HEK293T (cell line): ENCODE measurements around the gene MMP24.

Source experiments
- CTCF ChIA-PET: fragments of 350-600 bp; formaldehyde crosslinking; extraction: SDS; loops from one replicate; lab custom pipeline; 2021; ENCODE audit warnings: antibody characterized with exemption, inconsistent platforms; lab: Yijun Ruan, JAX
- POLR2A ChIA-PET: fragments of 350-600 bp; formaldehyde crosslinking; extraction: SDS; loops from one replicate; lab custom pipeline; 2020; ENCODE audit warnings: antibody characterized with exemption, inconsistent platforms; lab: Yijun Ruan, JAX
- DNase-seq: peaks from one replicate; pipeline ENCODE4 v3.0.0; 2012; ENCODE audit warnings: mixed read lengths; ENCODE audit errors: extremely low spot score
- ARNT ChIP-seq: fragments of 450-650 bp; IDR thresholded peaks from 2 replicates; pipeline ENCODE4 v1.6.1; 2017; ENCODE audit warnings: mild to moderate bottlenecking
- BHLHE40 ChIP-seq: fragments of 450-650 bp; IDR thresholded peaks from 2 replicates; pipeline ENCODE4 v1.6.1; 2016; ENCODE audit warnings: mild to moderate bottlenecking, moderate library complexity, borderline replicate concordance
- CTBP1 ChIP-seq: fragments of 450-650 bp; IDR thresholded peaks from 2 replicates; pipeline ENCODE4 v1.6.1; 2016; ENCODE audit warnings: borderline replicate concordance
- ELF4 ChIP-seq: fragments of 450-650 bp; IDR thresholded peaks from 2 replicates; pipeline ENCODE4 v1.6.1; 2017; ENCODE audit warnings: antibody characterized with exemption
- FOXA1 ChIP-seq: fragments of 450-650 bp; IDR thresholded peaks from 2 replicates; pipeline ENCODE4 v1.6.1; 2016; ENCODE audit warnings: mild to moderate bottlenecking
- FOXK2 ChIP-seq: fragments of 450-650 bp; IDR thresholded peaks from 2 replicates; pipeline ENCODE4 v1.6.1; 2016; ENCODE audit warnings: mild to moderate bottlenecking
- FOXM1 ChIP-seq: fragments of 450-650 bp; IDR thresholded peaks from 2 replicates; pipeline ENCODE4 v1.6.1; 2017; ENCODE audit warnings: mild to moderate bottlenecking, borderline replicate concordance
- HDGF ChIP-seq: fragments of 450-650 bp; IDR thresholded peaks from 2 replicates; pipeline ENCODE4 v1.6.1; 2017; ENCODE audit warnings: antibody characterized with exemption, borderline replicate concordance
- L3MBTL2 ChIP-seq: fragments of 450-650 bp; conservative IDR thresholded peaks from 2 replicates; pipeline ENCODE4 v1.6.1; 2016; ENCODE audit warnings: mild to moderate bottlenecking
- LEF1 ChIP-seq: fragments of 450-650 bp; IDR thresholded peaks from 2 replicates; pipeline ENCODE4 v1.6.1; 2017; ENCODE audit warnings: mild to moderate bottlenecking, borderline replicate concordance
- NFRKB ChIP-seq: fragments of 450-650 bp; IDR thresholded peaks from 2 replicates; pipeline ENCODE4 v1.6.1; 2016; ENCODE audit warnings: mild to moderate bottlenecking, moderate library complexity
- PKNOX1 ChIP-seq: fragments of 450-650 bp; IDR thresholded peaks from 2 replicates; pipeline ENCODE4 v1.6.1; 2016
- SP1 ChIP-seq: fragments of 450-650 bp; IDR thresholded peaks from 2 replicates; pipeline ENCODE4 v1.6.1; 2017
- SUZ12 ChIP-seq: fragments of 450-650 bp; IDR thresholded peaks from 2 replicates; pipeline ENCODE4 v1.6.1; 2016; ENCODE audit warnings: mild to moderate bottlenecking
- TARDBP ChIP-seq: fragments of 450-650 bp; IDR thresholded peaks from 2 replicates; pipeline ENCODE4 v1.6.1; 2016
- ZNF384 ChIP-seq: fragments of 450-650 bp; IDR thresholded peaks from 2 replicates; pipeline ENCODE4 v1.6.1; 2016

MMP24 gene

GRCh38 chr20:35283441-35284266 lies 57.2 kb downstream of the MMP24 start:
- POLR2A ChIA-PET: interaction anchor here (1.0 to 2.3 kb wide), 8 partner anchors 9 to 171 kb away, joined by 3 to 17 read pairs (median 6); partner anchors contain the start of genes CEP250 and UQCC1
- CTCF ChIA-PET: interaction anchor here (0.7 kb wide), 1 partner anchor 179 kb away, joined by 3 read pairs; no protein-coding TSS in a partner anchor
- TF ChIP-seq LEF1: no peak
- TF ChIP-seq BHLHE40: no peak
- no peak for TF ChIP-seq FOXM1
- no peak for TF ChIP-seq L3MBTL2
- no peak for TF ChIP-seq FOXA1
- no peak for TF ChIP-seq ZNF384
- no peak for TF ChIP-seq ELF4
- TF ChIP-seq CTBP1: no peak
- no peak for TF ChIP-seq TARDBP
- no peak for TF ChIP-seq NFRKB
- no peak for TF ChIP-seq SP1
- no peak for TF ChIP-seq PKNOX1
- no peak for DNase-seq

GRCh38 chr20:35284267-35284991 lies 57.9 kb downstream of the MMP24 start, which contains the start of gene EIF6:
EIF6 (minus strand) TSS chr20:35284772; CDS start chr20:35284487, 285 bp downstream.
- DNase-seq: peak; percentile 93
- TF ChIP-seq NFRKB: no peak
- no peak for TF ChIP-seq FOXM1
- no peak for TF ChIP-seq BHLHE40
- TF ChIP-seq FOXK2: no peak
- TF ChIP-seq ELF4: peak; percentile 34; the same call in 1 of the 2 replicates
- no peak; the same call in 1 of the 2 replicates for TF ChIP-seq CTBP1
- TF ChIP-seq HDGF: no peak
- TF ChIP-seq L3MBTL2: peak; percentile 74
- CTCF ChIA-PET: interaction anchor here (0.7 to 1.0 kb wide), 3 partner anchors 20 to 140 kb away, joined by 3 to 4 read pairs (median 3); partner anchors contain the start of gene EDEM2
- POLR2A ChIA-PET: interaction anchor here (1.0 to 2.3 kb wide), 11 partner anchors 9 to 170 kb away, joined by 3 to 17 read pairs (median 4); partner anchors contain the start of genes CEP250, EDEM2 and UQCC1

- TF ChIP-seq PKNOX1 (peak; percentile 63), CTBP1 (peak; percentile 50; the same call in 1 of the 2 replicates), SUZ12 (no peak), TARDBP (no peak), FOXA1 (no peak), BHLHE40 (no peak)
- DNase-seq: no peak
- ChIA-PET CTCF (interaction anchor here (0.7 to 1.0 kb wide), 3 partner anchors 19 to 140 kb away, joined by 3 to 4 read pairs (median 3); partner anchors contain the start of gene EDEM2), POLR2A (interaction anchor here (1.0 to 2.3 kb wide), 11 partner anchors 9 to 170 kb away, joined by 3 to 17 read pairs (median 5); partner anchors contain the start of genes CEP250, EDEM2 and UQCC1)
Observed at GRCh38 chr20:35284992-35285805, 58.7 kb downstream of the MMP24 start.

GRCh38 chr20:35285806-35286076 lies 59.3 kb downstream of the MMP24 start:
- DNase-seq: no peak
- ChIA-PET CTCF (no interaction called here), POLR2A (interaction anchor here (1.8 kb wide), 1 partner anchor 169 kb away, joined by 6 read pairs; the partner anchor contains the start of gene CEP250)
- TF ChIP-seq FOXM1 (no peak), SUZ12 (no peak), NFRKB (no peak), SP1 (no peak), ELF4 (no peak)

GRCh38 chr20:35286077-35286898 lies 59.8 kb downstream of the MMP24 start:
- ChIA-PET POLR2A (interaction anchor here (1.8 kb wide), 1 partner anchor 169 kb away, joined by 6 read pairs; the partner anchor contains the start of gene CEP250), CTCF (interaction anchor here (0.6 kb wide), 1 partner anchor 16 kb away, joined by 3 read pairs; no protein-coding TSS in a partner anchor)
- no peak for DNase-seq
- no peak for TF ChIP-seq ELF4
- no peak for TF ChIP-seq SP1
- no peak for TF ChIP-seq BHLHE40
- TF ChIP-seq L3MBTL2: no peak
- no peak for TF ChIP-seq SUZ12
- TF ChIP-seq NFRKB: no peak
- no peak for TF ChIP-seq FOXK2
- no peak for TF ChIP-seq ZNF384
- TF ChIP-seq PKNOX1: no peak
- no peak for TF ChIP-seq HDGF
- no peak for TF ChIP-seq CTBP1
- TF ChIP-seq ARNT: no peak
- TF ChIP-seq FOXM1: no peak
- no peak for TF ChIP-seq TARDBP
- TF ChIP-seq LEF1: no peak
- TF ChIP-seq FOXA1: no peak
